A549 (cell line): ENCODE results near the gene SF3B3. TPM values are rescaled to one million over a fixed set of nuclear protein-coding genes. Genes with fewer than 3 reads are reported as not detected.

Experiments
- ATAC-seq, 2 experiments: fragments of 200-7000 bp in 1 of 2; fragments of >200 bp in 1 of 2; cut with Nextera tagmentation in 1 of 2; cut with Tn5 transposase in 1 of 2; 3 replicates each; pipeline versions ENCODE4 v1.8.0 to v1.9.1; 2018 to 2020; ENCODE audit warnings: mild to moderate bottlenecking in 1 of 2, moderate library complexity in 1 of 2
- CTCF ChIA-PET: fragments of 300-600 bp; sonication (Branson Sonifier 250); formaldehyde crosslinking; extraction: SDS; loops from one replicate; lab custom pipeline; 2021; ENCODE audit warnings: antibody characterized with exemption, inconsistent platforms; lab: Yijun Ruan, JAX
- POLR2A ChIA-PET: fragments of 350-600 bp; formaldehyde crosslinking; extraction: SDS; loops from one replicate; lab custom pipeline; 2021; ENCODE audit warnings: antibody characterized with exemption, inconsistent platforms; lab: Yijun Ruan, JAX
- DNase-seq, 2 experiments: peaks; one replicate each; pipeline versions ENCODE4 v3.0.0 to v3.0.0-alpha.2; 2011 to 2016; ENCODE audit warnings: low read depth in 1 of 2, low spot score in 1 of 2
- FAIRE-seq: peaks from 2 replicates; lab custom pipeline; 2011; peaks lifted over from hg19 to GRCh38; lab: Jason Lieb, UNC
- H3K27ac ChIP-seq, 2 experiments: fragments of >200 bp; sonication (Bioruptor Twin); formaldehyde crosslinking; 3 replicates each; pipeline ENCODE4 v1.5.1; 2016 to 2017
- H3K4me1 ChIP-seq: fragments of >200 bp; sonication (Bioruptor Twin); formaldehyde crosslinking; 3 replicates; pipeline ENCODE4 v1.6.1; 2016
- H3K4me2 ChIP-seq: fragments of >200 bp; sonication (Bioruptor Twin); formaldehyde crosslinking; 3 replicates; pipeline ENCODE4 v1.6.1; 2016
- H3K4me3 ChIP-seq: fragments of >200 bp; sonication (Bioruptor Twin); formaldehyde crosslinking; 3 replicates; pipeline ENCODE4 v1.5.1; 2016
- H3K9me3 ChIP-seq: fragments of >200 bp; sonication (Bioruptor Twin); formaldehyde crosslinking; 3 replicates; pipeline ENCODE4 v1.6.1; 2016
- ATOH8 ChIP-seq: fragments of 250-450 bp; sonication (Bioruptor Pico); IDR thresholded peaks from 2 replicates; pipeline ENCODE4 v1.5.0; 2020; ENCODE audit warnings: low read depth, mild to moderate bottlenecking, moderate library complexity
- BCL3 ChIP-seq: fragments of >200 bp; sonication (Bioruptor Twin); formaldehyde crosslinking; IDR thresholded peaks from 3 replicates; pipeline ENCODE4 v1.6.1; 2016
- CBX2 ChIP-seq: fragments of 200-600 bp; sonication (generic); IDR thresholded peaks from 2 replicates; pipeline ENCODE4 v1.6.1; 2016; ENCODE audit warnings: low read depth, mild to moderate bottlenecking, borderline replicate concordance
- CBX8 ChIP-seq: fragments of 200-600 bp; sonication (generic); IDR thresholded peaks from 2 replicates; pipeline ENCODE4 v1.6.1; 2016
- CEBPB ChIP-seq, 2 experiments: fragments of >200 bp in 1 of 2; sonication (Bioruptor Twin) in 1 of 2; formaldehyde crosslinking in 1 of 2; IDR thresholded peaks; 2 replicates each; pipeline ENCODE4 v1.6.1; 2012 to 2016
- CHD2 ChIP-seq: fragments of 150-350 bp; IDR thresholded peaks from 2 replicates; pipeline ENCODE4 v1.6.1; 2014; ENCODE audit warnings: low read length; ENCODE audit not compliant: partially characterized antibody
- CHD4 ChIP-seq: fragments of 200-600 bp; sonication (generic); IDR thresholded peaks from 2 replicates; pipeline ENCODE4 v1.6.1; 2016; ENCODE audit warnings: antibody characterized with exemption, mild to moderate bottlenecking, borderline replicate concordance
- EP300 ChIP-seq, 2 experiments: fragments of >200 bp; sonication (Bioruptor Twin); formaldehyde crosslinking; IDR thresholded peaks; 2 replicates in 1 of 2; 3 replicates in 1 of 2; pipeline ENCODE4 v1.6.1; 2016 to 2017
- FOSB ChIP-seq: fragments of 250-450 bp; sonication (Bioruptor Pico); IDR thresholded peaks from 2 replicates; pipeline ENCODE4 v1.5.0; 2020; ENCODE audit warnings: mild to moderate bottlenecking, moderate library complexity
- GATA3 ChIP-seq: IDR thresholded peaks from 2 replicates; pipeline ENCODE4 v1.6.1; 2012; ENCODE audit warnings: borderline replicate concordance
- HMGXB4 ChIP-seq: fragments of 250-450 bp; sonication (Bioruptor Pico); IDR thresholded peaks from 2 replicates; pipeline ENCODE4 v1.5.0; 2021; ENCODE audit warnings: mild to moderate bottlenecking, moderate library complexity, borderline replicate concordance
- HOXB13 ChIP-seq: fragments of 250-450 bp; sonication (Bioruptor Pico); IDR thresholded peaks from 2 replicates; pipeline ENCODE4 v1.5.0; 2020; ENCODE audit warnings: low read depth, mild to moderate bottlenecking, moderate library complexity
- HOXB5 ChIP-seq: fragments of 250-450 bp; sonication (Bioruptor Pico); IDR thresholded peaks from 2 replicates; pipeline ENCODE4 v1.5.0; 2020; ENCODE audit warnings: mild to moderate bottlenecking, moderate library complexity
- KDM5A ChIP-seq: fragments of 200-600 bp; sonication (generic); IDR thresholded peaks from 2 replicates; pipeline ENCODE4 v1.6.1; 2016; ENCODE audit warnings: antibody characterized with exemption, mild to moderate bottlenecking
- MAFK ChIP-seq: fragments of 450-650 bp; IDR thresholded peaks from 2 replicates; pipeline ENCODE4 v1.6.1; 2014; ENCODE audit not compliant: partially characterized antibody
- PBX3 ChIP-seq: IDR thresholded peaks from 2 replicates; pipeline ENCODE4 v1.6.1; 2012
- POLR2A ChIP-seq: IDR thresholded peaks from 2 replicates; pipeline ENCODE4 v1.6.1; 2012; ENCODE audit warnings: mild to moderate bottlenecking, low read length
- RAD21 ChIP-seq, 2 experiments: fragments of >200 bp in 1 of 2; sonication (Bioruptor Twin) in 1 of 2; formaldehyde crosslinking in 1 of 2; IDR thresholded peaks in 1 of 2; conservative IDR thresholded peaks in 1 of 2; 2 replicates in 1 of 2; 3 replicates in 1 of 2; pipeline ENCODE4 v1.6.1; 2012 to 2018; ENCODE audit warnings: inconsistent platforms in 1 of 2
- RARB ChIP-seq: fragments of 250-450 bp; sonication (Bioruptor Pico); IDR thresholded peaks from 2 replicates; pipeline ENCODE4 v1.8.0; 2021; ENCODE audit warnings: mild to moderate bottlenecking, moderate library complexity
- SMC3 ChIP-seq: fragments of >200 bp; sonication (Bioruptor Twin); formaldehyde crosslinking; IDR thresholded peaks from 3 replicates; pipeline ENCODE4 v1.6.1; 2018; ENCODE audit warnings: inconsistent platforms
- TFCP2L1 ChIP-seq: fragments of 250-450 bp; sonication (Bioruptor Pico); IDR thresholded peaks from 2 replicates; pipeline ENCODE4 v1.5.0; 2021; ENCODE audit warnings: mild to moderate bottlenecking
- USF2 ChIP-seq: fragments of 450-650 bp; IDR thresholded peaks from 2 replicates; pipeline ENCODE4 v1.6.1; 2014; ENCODE audit warnings: antibody characterized with exemption
- ZNF302 ChIP-seq: fragments of 250-450 bp; sonication (Bioruptor Pico); IDR thresholded peaks from 2 replicates; pipeline ENCODE4 v1.9.0; 2021; ENCODE audit warnings: inconsistent platforms, mild to moderate bottlenecking, moderate library complexity
- WGBS: methylation state at CpG from one replicate; pipeline ENCODE4 v1.1.6; 2017; ENCODE audit errors: missing lambda C conversion rate; 5-methylcytosine and 5-hydroxymethylcytosine counted together
- polyA plus RNA-seq, 4 experiments: library from polyadenylated mRNA; depleted of rRNA in 3 of 4; stranded (reverse); fragments of >200 nt; fragmentation: RNase III in 1 of 4; extraction: RNeasy Plus Mini Kit Qiagen cat#74134 plus additional on column Dnase treatment in 1 of 4; gene quantifications; 2 replicates in 3 of 4; 3 replicates in 1 of 4; pipeline ENCODE4 v1.2.3, GENCODE V29; 2011 to 2017

SF3B3 gene
- polyA plus RNA-seq, 2 of the 4 experiments (the other 2 are of a cell fraction) = 111 to 155 TPM

GRCh38 chr16:70571623-70572022, 48.0 kb downstream of the SF3B3 start:
- no peak for DNase-seq
- ChIA-PET POLR2A (no interaction called here), CTCF (interaction anchor here (1.0 kb wide), 1 partner anchor 10 kb away, joined by 3 read pairs; no protein-coding TSS in a partner anchor)
- no peak overlapping the region for H3K4me3 ChIP-seq
- H3K9me3 ChIP-seq = no peaks in the 10 kb centered on the region
- no peak overlapping the region for H3K27ac ChIP-seq
- FAIRE-seq = no peak
- WGBS = 96% methylated on average over 8 of the region's 8 CpGs
- TF ChIP-seq PBX3 = no peak
- TF ChIP-seq TFCP2L1 (CRISPR knock-in tag) = no peak
- no peak for TF ChIP-seq CEBPB (IDR thresholded peaks at IDR 0.05)
- no peak for TF ChIP-seq HOXB13 (CRISPR knock-in tag)
- no peak for TF ChIP-seq CHD4
- TF ChIP-seq USF2 = no peak
- TF ChIP-seq MAFK = no peak
- no peak for TF ChIP-seq CBX2
- TF ChIP-seq GATA3 = no peak
- ATAC-seq = no peak
- no peak overlapping the region for H3K4me2 ChIP-seq
- H3K4me1 ChIP-seq = 0 out of 3 replicates have a peak, but pooled peaks cover 7% of the 10 kb centered on the region

GRCh38 chr16:70572050-70572925, 48.7 kb downstream of the SF3B3 start:
- H3K4me1 ChIP-seq = peaks cover 11% of the 10 kb centered on the region; the same call in 1 of the 3 replicates
- WGBS = 93% methylated on average over 5 of the region's 5 CpGs
- no peak for TF ChIP-seq SMC3
- TF ChIP-seq ATOH8 = no peak
- no peak for TF ChIP-seq CBX8
- TF ChIP-seq HOXB5 (CRISPR knock-in tag) = no peak
- ATAC-seq (no peak), FAIRE-seq (no peak), DNase-seq (no peak)
- ChIA-PET CTCF (interaction anchor here (1.1 to 1.8 kb wide), 3 partner anchors 12 to 194 kb away, joined by 3 to 5 read pairs (median 3); no protein-coding TSS in a partner anchor), POLR2A (no interaction called here)
- no peak overlapping the region for H3K4me3 ChIP-seq
- H3K4me2 ChIP-seq = no peak overlapping the region
- H3K27ac ChIP-seq = no peak overlapping the region
- no peaks in the 10 kb centered on the region for H3K9me3 ChIP-seq

- CTCF ChIA-PET = interaction anchor here (1.1 to 1.9 kb wide), 4 partner anchors 12 to 194 kb away, joined by 3 to 7 read pairs (median 4); no protein-coding TSS in a partner anchor
- TF ChIP-seq BCL3 (no peak), GATA3 (no peak), HMGXB4 (CRISPR knock-in tag) (no peak), CBX8 (no peak), ZNF302 (CRISPR knock-in tag) (no peak), CHD2 (no peak), POLR2A (no peak), EP300 (IDR thresholded peaks at IDR 0.05) (no peak), RARB (CRISPR knock-in tag) (no peak), PBX3 (no peak), FOSB (no peak), KDM5A (no peak), RAD21 (conservative IDR thresholded peaks at IDR 0.05 in 1 of 2, IDR thresholded peaks at IDR 0.05 in 1 of 2) (no peak), SMC3 (no peak), TFCP2L1 (CRISPR knock-in tag) (no peak)
- Histone ChIP-seq H3K4me2 (no peak overlapping the region), H3K4me3 (no peak overlapping the region), H3K27ac (no peak overlapping the region), H3K4me1 (peaks cover 12% of the 10 kb centered on the region; the same call in 1 of the 3 replicates), H3K9me3 (no peaks in the 10 kb centered on the region)
- FAIRE-seq (no peak), ATAC-seq (no peak), DNase-seq (no peak)
- 93% methylated on average over 2 of the region's 2 CpGs for WGBS
- POLR2A ChIA-PET = no interaction called here
Measured at GRCh38 chr16:70572926-70573270, 49.3 kb downstream of the SF3B3 start.
